NCI-H128 (cell line): ENCODE data around the gene FAM181A.

ENCODE experiments used
- DNase-seq: peaks from one replicate; lab custom pipeline; 2025; ENCODE audit not compliant: unreplicated experiment; lab: John Stamatoyannopoulos, UW

The FAM181A gene

DNA sequence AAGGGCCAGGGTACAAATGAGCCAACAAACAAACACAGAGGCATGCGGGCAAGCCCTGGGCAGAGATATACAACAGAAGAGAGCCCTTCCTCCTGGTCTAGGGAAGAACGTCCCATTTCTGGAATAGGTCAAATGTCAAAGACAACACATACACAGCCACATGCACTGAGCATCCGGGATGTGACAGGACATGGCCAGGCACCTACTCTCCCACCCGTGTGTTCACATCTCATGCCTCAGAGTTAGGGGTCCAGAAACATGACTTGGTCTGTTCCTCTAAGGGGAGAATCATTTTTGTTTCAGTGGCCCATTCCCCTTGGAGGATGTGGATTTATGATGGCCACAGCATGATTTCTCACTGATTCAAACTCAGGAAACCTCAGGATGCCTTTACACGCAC, 50.0 kb downstream of the FAM181A start:
- no peak for DNase-seq

DNA sequence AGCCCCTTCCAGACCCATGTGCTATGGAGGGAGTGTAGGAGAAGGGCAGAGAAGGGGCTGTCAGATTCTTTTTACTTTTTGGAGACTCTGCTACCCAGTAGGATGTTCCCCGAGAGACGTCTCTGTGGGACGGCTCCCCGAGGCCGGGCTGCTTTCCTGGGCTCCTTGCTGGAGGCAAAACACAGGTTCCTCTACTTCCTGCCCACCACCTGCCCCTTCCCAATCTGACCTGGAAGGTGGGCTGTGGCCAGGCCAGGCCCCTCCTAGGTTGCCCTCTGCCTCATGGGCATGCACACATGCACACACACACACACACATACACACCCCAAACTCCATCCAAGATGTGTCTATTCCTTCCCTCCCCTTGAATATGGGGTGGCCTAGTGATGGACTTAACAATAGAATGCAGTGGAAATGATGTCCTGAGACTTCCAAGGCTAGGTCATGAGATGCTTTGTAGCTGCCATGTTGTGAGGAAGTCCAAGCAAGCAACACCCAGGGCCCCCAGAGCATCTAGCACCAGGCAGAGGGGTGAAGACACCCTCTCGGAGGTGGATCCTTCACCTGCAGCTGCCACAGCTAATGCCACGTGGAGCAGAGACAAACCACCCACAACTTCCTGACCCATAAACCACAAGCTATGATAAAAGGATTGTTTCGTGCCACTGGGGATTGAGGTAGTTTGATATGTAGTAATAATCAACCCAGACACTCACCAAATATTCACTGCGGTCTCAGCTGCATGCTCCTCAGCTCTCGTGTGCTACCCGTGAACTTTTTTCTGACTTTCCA, 50.8 kb downstream of the FAM181A start:
- no peak for DNase-seq

DNA sequence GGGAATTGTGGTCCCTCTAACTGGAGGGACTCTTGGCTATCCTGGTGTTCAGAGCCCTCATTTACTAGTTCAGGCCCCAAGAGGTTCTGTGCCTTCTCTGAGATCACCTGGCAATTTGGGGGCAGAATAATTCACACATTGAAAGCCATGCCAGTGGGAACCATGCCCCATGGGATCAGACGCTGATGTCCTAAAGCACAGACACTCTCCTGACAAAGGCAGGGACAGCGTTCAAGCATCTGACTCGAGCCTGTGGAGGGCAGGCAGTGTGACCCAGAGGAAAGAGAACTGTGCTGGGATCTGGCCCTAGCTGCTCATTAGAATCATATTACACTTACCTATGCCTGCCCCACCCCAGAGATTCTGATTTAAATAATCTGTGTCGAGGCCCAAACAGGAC, 51.6 kb downstream of the FAM181A start:
- DNase-seq = no peak
